Measurements from ENCODE around the gene WTAP.
"Not testable (repeated sequence)": the region's sequence is repeated elsewhere in the genome, so short reads cannot be mapped to it uniquely, and the experiment has no call there.

The WTAP gene

GRCh38 chr6:159760602-159761057 lies 33.3 kb downstream of the WTAP start:
- no peak for DNase-seq

- peak; percentile 73 for DNase-seq
Measured at GRCh38 chr6:159761129-159761872, 34.0 kb downstream of the WTAP start.

GRCh38 chr6:159761873-159762680 lies 34.8 kb downstream of the WTAP start, which contains the start of gene ACAT2:
Gene ACAT2 (plus strand): TSS chr6:159762045. CDS start chr6:159762088, 43 bp downstream.
- DNase-seq = peak; percentile 97

- DNase-seq = no peak
Measured at GRCh38 chr6:159762681-159763293, 35.5 kb downstream of the WTAP start.

- no peak for DNase-seq
Measured at GRCh38 chr6:159766906-159767305, 39.6 kb downstream of the WTAP start.

- no peak for DNase-seq
Measured at GRCh38 chr6:159769470-159769869, 42.2 kb downstream of the WTAP start.

GRCh38 chr6:159772196-159772595 lies 44.9 kb downstream of the WTAP start:
- DNase-seq = no peak

- no peak for DNase-seq
Measured at GRCh38 chr6:159777240-159777904, 50.1 kb downstream of the WTAP start.

- no peak for DNase-seq
Measured at GRCh38 chr6:159778131-159778530, 50.8 kb downstream of the WTAP start.

- no peak for DNase-seq
Measured at GRCh38 chr6:159778542-159779103, 51.3 kb downstream of the WTAP start.

GRCh38 chr6:159788276-159788675 lies 61.0 kb downstream of the WTAP start:
- DNase-seq = no peak

GRCh38 chr6:159788753-159789376 lies 61.6 kb downstream of the WTAP start:
- DNase-seq = no peak

GRCh38 chr6:159789377-159790148 lies 62.3 kb downstream of the WTAP start, which contains the start of gene TCP1:
Gene TCP1 (minus strand): TSS chr6:159789602. CDS start chr6:159789468, 134 bp downstream.
- peak; percentile 92 for DNase-seq

GRCh38 chr6:159790149-159790955 lies 63.0 kb downstream of the WTAP start, which contains the start of gene MRPL18:
Gene MRPL18 (plus strand): TSS chr6:159790467. CDS start chr6:159790588, 121 bp downstream.
- DNase-seq = no peak

- no peak for DNase-seq
Measured at GRCh38 chr6:159790956-159791598, 63.8 kb downstream of the WTAP start.

- DNase-seq = not testable (repeated sequence)
Measured at GRCh38 chr6:159794976-159795375, 67.7 kb downstream of the WTAP start.

- no peak for DNase-seq
Measured at GRCh38 chr6:159797554-159797953, 70.2 kb downstream of the WTAP start.

GRCh38 chr6:159800141-159800865 lies 73.0 kb downstream of the WTAP start, which contains the start of gene PNLDC1:
Gene PNLDC1 (plus strand): TSS chr6:159800276. CDS start chr6:159800308, 32 bp downstream.
- DNase-seq = no peak
